Measurements from ENCODE around the gene DNAJC8.

DNA sequence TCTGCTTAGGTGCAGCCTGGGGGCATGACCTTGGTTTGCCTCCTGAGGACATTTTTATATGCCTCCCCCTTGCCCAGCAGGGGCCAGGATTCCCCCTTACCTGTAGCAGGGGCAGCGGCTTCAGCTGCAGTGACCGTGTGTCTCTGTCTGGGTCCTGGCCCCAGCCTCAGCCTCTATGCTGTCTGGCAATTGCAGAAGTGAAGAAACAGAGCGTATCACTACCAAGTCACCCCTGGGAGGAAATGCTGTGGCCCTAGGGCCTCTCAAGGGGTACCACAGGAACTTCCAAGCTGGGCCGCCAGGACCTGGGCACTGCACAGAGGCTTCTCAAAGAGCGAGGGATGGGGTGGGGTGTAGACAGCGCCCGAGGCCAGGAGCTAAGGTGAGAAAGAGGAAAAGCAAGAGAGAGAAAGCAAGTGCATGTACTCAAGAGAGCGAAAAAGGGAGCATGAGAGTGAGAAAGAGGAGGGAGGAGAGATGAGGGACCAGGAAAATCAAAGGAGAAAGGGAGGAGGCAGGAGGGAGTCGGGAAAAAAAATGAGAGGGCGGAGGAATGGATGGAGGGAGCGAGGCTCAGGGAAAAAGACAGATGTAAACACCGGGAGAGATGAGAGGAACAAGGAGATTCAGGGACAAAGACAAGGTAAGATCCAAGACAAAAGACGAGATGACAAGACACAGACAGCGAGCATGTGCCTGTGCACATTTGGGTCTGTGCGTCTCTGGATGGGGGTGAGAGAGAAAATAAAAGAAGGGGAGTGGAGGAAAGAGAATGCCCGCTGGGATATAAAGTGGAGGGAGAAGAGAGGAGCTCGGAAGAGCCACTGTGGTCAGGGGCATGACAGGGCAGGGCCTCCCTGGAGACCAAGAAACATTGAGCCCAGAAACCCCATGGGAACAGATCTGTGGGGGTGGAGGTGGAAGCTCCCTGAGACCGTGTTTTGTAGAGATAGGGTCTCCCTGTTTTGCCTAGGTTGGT, 56.0 kb downstream of the DNAJC8 start, which contains the start of gene PTAFR:
- TF ChIP-seq, protein P1, sequence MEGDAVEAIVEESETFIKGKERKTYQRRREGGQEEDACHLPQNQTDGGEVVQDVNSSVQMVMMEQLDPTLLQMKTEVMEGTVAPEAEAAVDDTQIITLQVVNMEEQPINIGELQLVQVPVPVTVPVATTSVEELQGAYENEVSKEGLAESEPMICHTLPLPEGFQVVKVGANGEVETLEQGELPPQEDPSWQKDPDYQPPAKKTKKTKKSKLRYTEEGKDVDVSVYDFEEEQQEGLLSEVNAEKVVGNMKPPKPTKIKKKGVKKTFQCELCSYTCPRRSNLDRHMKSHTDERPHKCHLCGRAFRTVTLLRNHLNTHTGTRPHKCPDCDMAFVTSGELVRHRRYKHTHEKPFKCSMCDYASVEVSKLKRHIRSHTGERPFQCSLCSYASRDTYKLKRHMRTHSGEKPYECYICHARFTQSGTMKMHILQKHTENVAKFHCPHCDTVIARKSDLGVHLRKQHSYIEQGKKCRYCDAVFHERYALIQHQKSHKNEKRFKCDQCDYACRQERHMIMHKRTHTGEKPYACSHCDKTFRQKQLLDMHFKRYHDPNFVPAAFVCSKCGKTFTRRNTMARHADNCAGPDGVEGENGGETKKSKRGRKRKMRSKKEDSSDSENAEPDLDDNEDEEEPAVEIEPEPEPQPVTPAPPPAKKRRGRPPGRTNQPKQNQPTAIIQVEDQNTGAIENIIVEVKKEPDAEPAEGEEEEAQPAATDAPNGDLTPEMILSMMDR (IDR thresholded peaks at IDR 0.05): no peak
- TF ChIP-seq, protein P2, sequence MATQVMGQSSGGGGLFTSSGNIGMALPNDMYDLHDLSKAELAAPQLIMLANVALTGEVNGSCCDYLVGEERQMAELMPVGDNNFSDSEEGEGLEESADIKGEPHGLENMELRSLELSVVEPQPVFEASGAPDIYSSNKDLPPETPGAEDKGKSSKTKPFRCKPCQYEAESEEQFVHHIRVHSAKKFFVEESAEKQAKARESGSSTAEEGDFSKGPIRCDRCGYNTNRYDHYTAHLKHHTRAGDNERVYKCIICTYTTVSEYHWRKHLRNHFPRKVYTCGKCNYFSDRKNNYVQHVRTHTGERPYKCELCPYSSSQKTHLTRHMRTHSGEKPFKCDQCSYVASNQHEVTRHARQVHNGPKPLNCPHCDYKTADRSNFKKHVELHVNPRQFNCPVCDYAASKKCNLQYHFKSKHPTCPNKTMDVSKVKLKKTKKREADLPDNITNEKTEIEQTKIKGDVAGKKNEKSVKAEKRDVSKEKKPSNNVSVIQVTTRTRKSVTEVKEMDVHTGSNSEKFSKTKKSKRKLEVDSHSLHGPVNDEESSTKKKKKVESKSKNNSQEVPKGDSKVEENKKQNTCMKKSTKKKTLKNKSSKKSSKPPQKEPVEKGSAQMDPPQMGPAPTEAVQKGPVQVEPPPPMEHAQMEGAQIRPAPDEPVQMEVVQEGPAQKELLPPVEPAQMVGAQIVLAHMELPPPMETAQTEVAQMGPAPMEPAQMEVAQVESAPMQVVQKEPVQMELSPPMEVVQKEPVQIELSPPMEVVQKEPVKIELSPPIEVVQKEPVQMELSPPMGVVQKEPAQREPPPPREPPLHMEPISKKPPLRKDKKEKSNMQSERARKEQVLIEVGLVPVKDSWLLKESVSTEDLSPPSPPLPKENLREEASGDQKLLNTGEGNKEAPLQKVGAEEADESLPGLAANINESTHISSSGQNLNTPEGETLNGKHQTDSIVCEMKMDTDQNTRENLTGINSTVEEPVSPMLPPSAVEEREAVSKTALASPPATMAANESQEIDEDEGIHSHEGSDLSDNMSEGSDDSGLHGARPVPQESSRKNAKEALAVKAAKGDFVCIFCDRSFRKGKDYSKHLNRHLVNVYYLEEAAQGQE (IDR thresholded peaks at IDR 0.05; ENCODE audit: insufficient read depth in 1 of 2, low read depth in 2 of 2, low read length in 1 of 2): no peak
- TF ChIP-seq SIN3A (IDR thresholded peaks at IDR 0.05; ENCODE audit: borderline replicate concordance, insufficient read depth, low read depth, low read length) (no peak), POLR2AphosphoS5 (IDR thresholded peaks at IDR 0.05; ENCODE audit: low read depth, low read length) (no peak)

Data from Panc1 (cell line).